A549 (cell line): ENCODE data around the gene CTNND2. TPM values are rescaled to one million over a fixed set of nuclear protein-coding genes. Genes with fewer than 3 reads are reported as not detected.

ENCODE experiments used
- ATAC-seq, 2 experiments: fragments of 200-7000 bp in 1 of 2; fragments of >200 bp in 1 of 2; cut with Nextera tagmentation in 1 of 2; cut with Tn5 transposase in 1 of 2; 3 replicates each; pipeline versions ENCODE4 v1.8.0 to v1.9.1; 2018 to 2020; ENCODE audit warnings: mild to moderate bottlenecking in 1 of 2, moderate library complexity in 1 of 2
- CTCF ChIA-PET: fragments of 300-600 bp; sonication (Branson Sonifier 250); formaldehyde crosslinking; extraction: SDS; loops from one replicate; lab custom pipeline; 2021; ENCODE audit warnings: antibody characterized with exemption, inconsistent platforms; lab: Yijun Ruan, JAX
- POLR2A ChIA-PET: fragments of 350-600 bp; formaldehyde crosslinking; extraction: SDS; loops from one replicate; lab custom pipeline; 2021; ENCODE audit warnings: antibody characterized with exemption, inconsistent platforms; lab: Yijun Ruan, JAX
- DNase-seq, 2 experiments: peaks; one replicate each; pipeline versions ENCODE4 v3.0.0 to v3.0.0-alpha.2; 2011 to 2016; ENCODE audit warnings: low read depth in 1 of 2, low spot score in 1 of 2
- FAIRE-seq: peaks from 2 replicates; lab custom pipeline; 2011; peaks lifted over from hg19 to GRCh38; lab: Jason Lieb, UNC
- H3K27ac ChIP-seq, 2 experiments: fragments of >200 bp; sonication (Bioruptor Twin); formaldehyde crosslinking; 3 replicates each; pipeline ENCODE4 v1.5.1; 2016 to 2017
- H3K4me1 ChIP-seq: fragments of >200 bp; sonication (Bioruptor Twin); formaldehyde crosslinking; 3 replicates; pipeline ENCODE4 v1.6.1; 2016
- H3K4me2 ChIP-seq: fragments of >200 bp; sonication (Bioruptor Twin); formaldehyde crosslinking; 3 replicates; pipeline ENCODE4 v1.6.1; 2016
- H3K4me3 ChIP-seq: fragments of >200 bp; sonication (Bioruptor Twin); formaldehyde crosslinking; 3 replicates; pipeline ENCODE4 v1.5.1; 2016
- H3K9me3 ChIP-seq: fragments of >200 bp; sonication (Bioruptor Twin); formaldehyde crosslinking; 3 replicates; pipeline ENCODE4 v1.6.1; 2016
- BHLHE40 ChIP-seq: IDR thresholded peaks from 2 replicates; pipeline ENCODE4 v1.6.1; 2012; ENCODE audit warnings: low read depth, low read length, inconsistent platforms
- CEBPB ChIP-seq, 2 experiments: fragments of >200 bp in 1 of 2; sonication (Bioruptor Twin) in 1 of 2; formaldehyde crosslinking in 1 of 2; IDR thresholded peaks; 2 replicates each; pipeline ENCODE4 v1.6.1; 2012 to 2016
- EHF ChIP-seq: fragments of 250-450 bp; sonication (Bioruptor Pico); IDR thresholded peaks from 2 replicates; pipeline ENCODE4 v1.5.0; 2020; ENCODE audit warnings: mild to moderate bottlenecking
- EHMT2 ChIP-seq: fragments of 200-600 bp; sonication (generic); IDR thresholded peaks from 2 replicates; pipeline ENCODE4 v1.6.1; 2016; ENCODE audit warnings: antibody characterized with exemption, low read depth, mild to moderate bottlenecking, moderate library complexity
- FOSB ChIP-seq: fragments of 250-450 bp; sonication (Bioruptor Pico); IDR thresholded peaks from 2 replicates; pipeline ENCODE4 v1.5.0; 2020; ENCODE audit warnings: mild to moderate bottlenecking, moderate library complexity
- GATA3 ChIP-seq: IDR thresholded peaks from 2 replicates; pipeline ENCODE4 v1.6.1; 2012; ENCODE audit warnings: borderline replicate concordance
- HDAC2 ChIP-seq: fragments of 200-600 bp; sonication (generic); IDR thresholded peaks from 2 replicates; pipeline ENCODE4 v1.6.1; 2016
- HOXA7 ChIP-seq: fragments of 250-450 bp; sonication (Bioruptor Pico); IDR thresholded peaks from 2 replicates; pipeline ENCODE4 v1.5.0; 2020; ENCODE audit warnings: mild to moderate bottlenecking, moderate library complexity
- HOXB13 ChIP-seq: fragments of 250-450 bp; sonication (Bioruptor Pico); IDR thresholded peaks from 2 replicates; pipeline ENCODE4 v1.5.0; 2020; ENCODE audit warnings: low read depth, mild to moderate bottlenecking, moderate library complexity
- JUN ChIP-seq, 2 experiments: fragments of >200 bp; sonication (Bioruptor Twin); formaldehyde crosslinking; IDR thresholded peaks; 2 replicates in 1 of 2; 3 replicates in 1 of 2; pipeline ENCODE4 v1.6.1; 2016 to 2017
- KDM1A ChIP-seq: fragments of 200-600 bp; sonication (generic); IDR thresholded peaks from 2 replicates; pipeline ENCODE4 v1.6.1; 2016; ENCODE audit warnings: low read depth, mild to moderate bottlenecking
- KDM5A ChIP-seq: fragments of 200-600 bp; sonication (generic); IDR thresholded peaks from 2 replicates; pipeline ENCODE4 v1.6.1; 2016; ENCODE audit warnings: antibody characterized with exemption, mild to moderate bottlenecking
- MAFK ChIP-seq: fragments of 450-650 bp; IDR thresholded peaks from 2 replicates; pipeline ENCODE4 v1.6.1; 2014; ENCODE audit not compliant: partially characterized antibody
- MAZ ChIP-seq: fragments of 150-350 bp; IDR thresholded peaks from 2 replicates; pipeline ENCODE4 v1.6.1; 2014; ENCODE audit warnings: antibody characterized with exemption, low read depth, low read length, borderline replicate concordance
- PHF8 ChIP-seq: fragments of 200-600 bp; sonication (generic); IDR thresholded peaks from 2 replicates; pipeline ENCODE4 v1.6.1; 2016; ENCODE audit warnings: low read depth, mild to moderate bottlenecking, antibody characterized with exemption, moderate library complexity, borderline replicate concordance
- POLR2A ChIP-seq: IDR thresholded peaks from 2 replicates; pipeline ENCODE4 v1.6.1; 2012; ENCODE audit warnings: mild to moderate bottlenecking, low read length
- RAD21 ChIP-seq, 2 experiments: fragments of >200 bp in 1 of 2; sonication (Bioruptor Twin) in 1 of 2; formaldehyde crosslinking in 1 of 2; IDR thresholded peaks in 1 of 2; conservative IDR thresholded peaks in 1 of 2; 2 replicates in 1 of 2; 3 replicates in 1 of 2; pipeline ENCODE4 v1.6.1; 2012 to 2018; ENCODE audit warnings: inconsistent platforms in 1 of 2
- RFX5 ChIP-seq: fragments of 450-650 bp; IDR thresholded peaks from 2 replicates; pipeline ENCODE4 v1.7.1; 2014; ENCODE audit warnings: antibody characterized with exemption, mild to moderate bottlenecking, moderate library complexity
- RNF2 ChIP-seq: fragments of 200-600 bp; sonication (generic); IDR thresholded peaks from 2 replicates; pipeline ENCODE4 v1.6.1; 2016; ENCODE audit warnings: low read depth, mild to moderate bottlenecking, antibody characterized with exemption, moderate library complexity, borderline replicate concordance
- SMC3 ChIP-seq: fragments of >200 bp; sonication (Bioruptor Twin); formaldehyde crosslinking; IDR thresholded peaks from 3 replicates; pipeline ENCODE4 v1.6.1; 2018; ENCODE audit warnings: inconsistent platforms
- TP53 ChIP-seq: fragments of 250-450 bp; sonication (Bioruptor Pico); IDR thresholded peaks from 2 replicates; pipeline ENCODE4 v1.5.0; 2021; ENCODE audit warnings: mild to moderate bottlenecking, moderate library complexity
- ZC3H11A ChIP-seq: fragments of 450-650 bp; IDR thresholded peaks from 2 replicates; pipeline ENCODE4 v1.6.1; 2014; ENCODE audit warnings: antibody characterized with exemption, mild to moderate bottlenecking
- ZFP36 ChIP-seq: fragments of 450-650 bp; IDR thresholded peaks from 2 replicates; pipeline ENCODE4 v1.6.1; 2014; ENCODE audit warnings: borderline replicate concordance; ENCODE audit not compliant: partially characterized antibody
- ZNF302 ChIP-seq: fragments of 250-450 bp; sonication (Bioruptor Pico); IDR thresholded peaks from 2 replicates; pipeline ENCODE4 v1.9.0; 2021; ENCODE audit warnings: inconsistent platforms, mild to moderate bottlenecking, moderate library complexity
- WGBS: methylation state at CpG from one replicate; pipeline ENCODE4 v1.1.6; 2017; ENCODE audit errors: missing lambda C conversion rate; 5-methylcytosine and 5-hydroxymethylcytosine counted together
- polyA plus RNA-seq, 4 experiments: library from polyadenylated mRNA; depleted of rRNA in 3 of 4; stranded (reverse); fragments of >200 nt; fragmentation: RNase III in 1 of 4; extraction: RNeasy Plus Mini Kit Qiagen cat#74134 plus additional on column Dnase treatment in 1 of 4; gene quantifications; 2 replicates in 3 of 4; 3 replicates in 1 of 4; pipeline ENCODE4 v1.2.3, GENCODE V29; 2011 to 2017
- TF ChIP-seq, protein P1 (sequence below): fragments of 150-350 bp; IDR thresholded peaks from 2 replicates; pipeline ENCODE4 v1.6.1; 2014; ENCODE audit warnings: low read depth, mild to moderate bottlenecking, low read length

Gene CTNND2
- polyA plus RNA-seq, 2 of the 4 experiments (the other 2 are of a cell fraction): not detected

DNA sequence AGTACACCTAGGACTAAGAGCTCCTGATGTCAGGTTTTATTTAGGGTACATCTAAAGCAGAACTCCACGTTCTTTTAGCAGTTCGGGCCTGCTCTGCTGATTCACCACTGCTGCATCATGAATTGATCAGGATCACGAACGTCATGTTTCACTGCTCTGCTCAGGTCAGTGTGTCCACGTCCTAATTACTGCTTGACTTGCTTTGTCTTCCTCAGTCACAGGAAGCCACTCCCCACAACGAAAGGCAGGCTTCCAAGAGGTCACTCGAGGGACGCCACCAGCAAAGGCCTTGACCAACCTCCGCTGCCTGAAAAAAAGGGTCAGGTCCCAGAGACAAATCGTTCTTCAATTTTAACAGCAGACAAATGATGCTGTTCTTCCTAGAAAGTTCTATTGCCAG is 40.3 kb downstream of the CTNND2 start:
- Histone ChIP-seq H3K4me1 (no peaks in the 10 kb centered on the region), H3K4me2 (no peak overlapping the region), H3K4me3 (no peak overlapping the region), H3K9me3 (no peaks in the 10 kb centered on the region), H3K27ac (no peak overlapping the region)
- TF ChIP-seq RFX5: no peak
- TF ChIP-seq ZFP36: no peak
- TF ChIP-seq, protein P1, sequence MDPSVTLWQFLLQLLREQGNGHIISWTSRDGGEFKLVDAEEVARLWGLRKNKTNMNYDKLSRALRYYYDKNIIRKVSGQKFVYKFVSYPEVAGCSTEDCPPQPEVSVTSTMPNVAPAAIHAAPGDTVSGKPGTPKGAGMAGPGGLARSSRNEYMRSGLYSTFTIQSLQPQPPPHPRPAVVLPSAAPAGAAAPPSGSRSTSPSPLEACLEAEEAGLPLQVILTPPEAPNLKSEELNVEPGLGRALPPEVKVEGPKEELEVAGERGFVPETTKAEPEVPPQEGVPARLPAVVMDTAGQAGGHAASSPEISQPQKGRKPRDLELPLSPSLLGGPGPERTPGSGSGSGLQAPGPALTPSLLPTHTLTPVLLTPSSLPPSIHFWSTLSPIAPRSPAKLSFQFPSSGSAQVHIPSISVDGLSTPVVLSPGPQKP: no peak
- no peak for TF ChIP-seq SMC3
- no peak for TF ChIP-seq EHMT2
- TF ChIP-seq HDAC2: no peak
- POLR2A ChIA-PET: no interaction called here
- CTCF ChIA-PET: no interaction called here
- no peak for DNase-seq
- 11% methylated on average over 10 of the region's 10 CpGs for whole genome bisulfite sequencing
- no peak for FAIRE-seq
- ATAC-seq: no peak

DNA sequence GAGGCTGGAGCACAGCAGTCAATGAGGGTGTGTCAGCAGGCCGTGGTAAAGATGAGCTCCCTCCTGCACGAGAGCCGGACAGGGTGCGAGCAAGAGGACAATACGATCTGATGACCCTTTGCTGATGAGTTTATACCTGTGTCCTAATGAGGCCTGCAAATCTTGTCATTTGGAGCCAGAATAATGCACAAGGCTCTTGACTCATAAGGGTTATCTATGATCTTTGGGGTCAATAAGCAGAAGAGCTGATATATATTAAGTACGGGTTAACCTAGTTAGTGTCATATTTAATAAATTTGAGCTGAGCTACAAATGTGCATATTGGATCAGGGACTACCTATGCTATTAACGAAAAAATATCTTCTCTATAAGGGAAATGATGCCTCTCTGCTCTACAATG is 46.9 kb downstream of the CTNND2 start:
- Histone ChIP-seq H3K4me1 (no peaks in the 10 kb centered on the region), H3K27ac (no peak overlapping the region), H3K9me3 (no peaks in the 10 kb centered on the region)
- FAIRE-seq: no peak
- no peak for TF ChIP-seq RAD21 (conservative IDR thresholded peaks at IDR 0.05 in 1 of 2, IDR thresholded peaks at IDR 0.05 in 1 of 2)
- no peak for TF ChIP-seq PHF8
- TF ChIP-seq POLR2A: no peak
- no peak for TF ChIP-seq BHLHE40
- TF ChIP-seq ZFP36: no peak
- TF ChIP-seq TP53 (CRISPR knock-in tag): no peak
- no peak for TF ChIP-seq FOSB
- TF ChIP-seq HOXB13 (CRISPR knock-in tag): no peak
- no peak for TF ChIP-seq GATA3
- TF ChIP-seq RNF2: no peak
- TF ChIP-seq EHF (CRISPR knock-in tag): no peak
- TF ChIP-seq, protein P1: no peak
- TF ChIP-seq, all 56 proteins: peak for 0
- H3K4me2 ChIP-seq: no peak overlapping the region
- POLR2A ChIA-PET: no interaction called here
- 44% methylated on average over 7 of the region's 7 CpGs for WGBS
- ATAC-seq: no peak
- no peak overlapping the region for H3K4me3 ChIP-seq
- CTCF ChIA-PET: no interaction called here
- no peak for DNase-seq

DNA sequence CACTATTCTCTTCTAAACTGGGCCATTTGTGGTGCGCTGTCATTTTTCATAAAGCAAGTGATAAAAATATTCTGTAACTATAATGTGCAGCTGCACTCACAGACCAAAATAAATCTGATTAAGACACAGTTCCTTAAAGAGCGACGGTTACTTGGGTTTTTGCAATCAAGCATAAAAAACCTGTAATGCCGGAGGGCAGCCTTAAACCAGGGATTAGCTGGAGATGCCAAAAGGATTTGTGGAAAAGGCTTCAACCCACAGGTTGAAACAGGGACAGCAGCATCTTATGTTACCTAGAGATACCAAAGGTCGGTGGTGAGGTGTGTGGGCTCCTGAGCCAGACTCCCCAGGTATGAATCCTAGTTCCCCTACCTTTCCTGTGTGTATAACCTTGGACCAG is 49.3 kb downstream of the CTNND2 start:
- FAIRE-seq (no peak), DNase-seq (no peak), ATAC-seq (no peak)
- 14% methylated on average over 5 of the region's 5 CpGs for WGBS
- POLR2A ChIA-PET: no interaction called here
- Histone ChIP-seq H3K4me1 (no peaks in the 10 kb centered on the region), H3K27ac (no peak overlapping the region), H3K4me3 (no peak overlapping the region), H3K4me2 (no peak overlapping the region), H3K9me3 (no peaks in the 10 kb centered on the region)
- CTCF ChIA-PET: no interaction called here
- TF ChIP-seq KDM5A: no peak
- TF ChIP-seq ZNF302 (CRISPR knock-in tag): no peak
- no peak for TF ChIP-seq CEBPB (IDR thresholded peaks at IDR 0.05)
- TF ChIP-seq HOXA7 (CRISPR knock-in tag): no peak
- no peak for TF ChIP-seq KDM1A
- no peak for TF ChIP-seq GATA3
- TF ChIP-seq JUN (IDR thresholded peaks at IDR 0.05): no peak
- TF ChIP-seq MAZ: no peak
- TF ChIP-seq MAFK: no peak
- TF ChIP-seq ZC3H11A: no peak
- TF ChIP-seq EHMT2: no peak
- no peak for TF ChIP-seq RFX5
